ENCODE results near the gene PAQR5. TPM values are rescaled to one million over a fixed set of nuclear protein-coding genes. Genes with fewer than 3 reads are reported as not detected.

The PAQR5 gene
- total RNA-seq, 1 experiment from 2014 or later, result 3.4 TPM

- CTCF ChIA-PET, result no interaction called here
- Histone ChIP-seq H3K9me3 (no peaks in the 10 kb centered on the region), H3K36me3 (ENCODE audit: control insufficient read depth, insufficient read depth, low read length) (no peaks in the 10 kb centered on the region), H3K4me1 (peaks cover 14% of the 10 kb centered on the region), H3K4me3 (ENCODE audit: low read depth, low read length) (no peak overlapping the region), H3K27me3 (replicated peaks; ENCODE audit: control insufficient read depth, insufficient read depth, low read length) (no peaks in the 10 kb centered on the region)
- Mint-ChIP-seq H3K9me3 (ENCODE audit: unreplicated experiment) (no peaks in the 10 kb centered on the region), H3K27ac (ENCODE audit: unreplicated experiment) (no peak overlapping the region), H3K4me3 (ENCODE audit: unreplicated experiment) (no peak overlapping the region), H3K4me1 (ENCODE audit: low read depth, unreplicated experiment) (peaks cover 8% of the 10 kb centered on the region), H3K27me3 (ENCODE audit: insufficient read depth, unreplicated experiment) (no peaks in the 10 kb centered on the region), H3K36me3 (ENCODE audit: insufficient read depth, unreplicated experiment) (no peaks in the 10 kb centered on the region)
- intact Hi-C loops (cut with micrococcal nuclease; ENCODE audit: unreplicated experiment), result no loop called here
- POLR2A ChIA-PET, result no interaction called here
- TF ChIP-seq, protein P1, sequence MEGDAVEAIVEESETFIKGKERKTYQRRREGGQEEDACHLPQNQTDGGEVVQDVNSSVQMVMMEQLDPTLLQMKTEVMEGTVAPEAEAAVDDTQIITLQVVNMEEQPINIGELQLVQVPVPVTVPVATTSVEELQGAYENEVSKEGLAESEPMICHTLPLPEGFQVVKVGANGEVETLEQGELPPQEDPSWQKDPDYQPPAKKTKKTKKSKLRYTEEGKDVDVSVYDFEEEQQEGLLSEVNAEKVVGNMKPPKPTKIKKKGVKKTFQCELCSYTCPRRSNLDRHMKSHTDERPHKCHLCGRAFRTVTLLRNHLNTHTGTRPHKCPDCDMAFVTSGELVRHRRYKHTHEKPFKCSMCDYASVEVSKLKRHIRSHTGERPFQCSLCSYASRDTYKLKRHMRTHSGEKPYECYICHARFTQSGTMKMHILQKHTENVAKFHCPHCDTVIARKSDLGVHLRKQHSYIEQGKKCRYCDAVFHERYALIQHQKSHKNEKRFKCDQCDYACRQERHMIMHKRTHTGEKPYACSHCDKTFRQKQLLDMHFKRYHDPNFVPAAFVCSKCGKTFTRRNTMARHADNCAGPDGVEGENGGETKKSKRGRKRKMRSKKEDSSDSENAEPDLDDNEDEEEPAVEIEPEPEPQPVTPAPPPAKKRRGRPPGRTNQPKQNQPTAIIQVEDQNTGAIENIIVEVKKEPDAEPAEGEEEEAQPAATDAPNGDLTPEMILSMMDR (IDR thresholded peaks at IDR 0.05; ENCODE audit: insufficient read depth in 1 of 2, low read depth in 1 of 2, low read length in 1 of 2, severe bottlenecking in 1 of 2, unreplicated experiment in 1 of 2), result no peak
- no peak for DNase-seq
- no TSS peak for BruUV-seq (replicated peaks)
Measured at GRCh38 chr15:69358850-69359249, 60.1 kb downstream of the PAQR5 start.

DNA sequence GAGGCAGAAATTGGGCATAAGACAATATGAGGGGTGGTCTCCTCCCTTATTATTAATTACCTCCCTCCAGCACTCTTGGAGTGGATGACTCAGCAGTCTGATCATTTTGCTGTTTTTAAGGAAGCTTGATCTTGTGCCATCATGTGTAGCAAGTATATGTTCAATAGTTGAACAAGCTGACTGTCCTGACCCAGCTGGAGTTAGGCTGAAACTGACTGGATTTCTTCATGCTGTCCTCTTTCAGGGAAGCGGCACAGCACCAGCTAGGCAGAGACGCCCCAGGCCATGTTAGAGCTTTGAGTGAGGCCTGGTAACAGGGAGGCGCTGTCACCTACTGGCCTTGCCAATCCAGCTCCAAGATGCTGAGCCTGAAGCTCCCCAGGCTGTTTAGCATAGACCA lies 61.0 kb downstream of the PAQR5 start:
- H3K9me3 Mint-ChIP-seq (ENCODE audit: unreplicated experiment), result no peaks in the 10 kb centered on the region
- peaks cover 8% of the 10 kb centered on the region for H3K4me1 Mint-ChIP-seq (ENCODE audit: low read depth, unreplicated experiment)
- no TSS peak for BruUV-seq (replicated peaks)
- ChIA-PET CTCF (no interaction called here), POLR2A (no interaction called here)
- Histone ChIP-seq H3K4me1 (peaks cover 14% of the 10 kb centered on the region), H3K27me3 (replicated peaks; ENCODE audit: control insufficient read depth, insufficient read depth, low read length) (no peaks in the 10 kb centered on the region), H3K9me3 (no peaks in the 10 kb centered on the region), H3K36me3 (ENCODE audit: control insufficient read depth, insufficient read depth, low read length) (no peaks in the 10 kb centered on the region), H3K4me3 (ENCODE audit: low read depth, low read length) (no peak overlapping the region)
- no peaks in the 10 kb centered on the region for H3K27me3 Mint-ChIP-seq (ENCODE audit: insufficient read depth, unreplicated experiment)
- DNase-seq, result no peak
- H3K4me3 Mint-ChIP-seq (ENCODE audit: unreplicated experiment), result no peak overlapping the region
- TF ChIP-seq, protein P1 (IDR thresholded peaks at IDR 0.05; ENCODE audit: insufficient read depth in 1 of 2, low read depth in 1 of 2, low read length in 1 of 2, severe bottlenecking in 1 of 2, unreplicated experiment in 1 of 2), result no peak
- H3K27ac Mint-ChIP-seq (ENCODE audit: unreplicated experiment), result no peak overlapping the region
- intact Hi-C loops (cut with micrococcal nuclease; ENCODE audit: unreplicated experiment), result no loop called here
- no peaks in the 10 kb centered on the region for H3K36me3 Mint-ChIP-seq (ENCODE audit: insufficient read depth, unreplicated experiment)

GRCh38 chr15:69360642-69361041 lies 61.9 kb downstream of the PAQR5 start:
- POLR2A ChIA-PET, result no interaction called here
- Mint-ChIP-seq H3K27ac (ENCODE audit: unreplicated experiment) (no peak overlapping the region), H3K4me1 (ENCODE audit: low read depth, unreplicated experiment) (peaks cover 8% of the 10 kb centered on the region), H3K36me3 (ENCODE audit: insufficient read depth, unreplicated experiment) (no peaks in the 10 kb centered on the region), H3K4me3 (ENCODE audit: unreplicated experiment) (no peak overlapping the region), H3K9me3 (ENCODE audit: unreplicated experiment) (no peaks in the 10 kb centered on the region), H3K27me3 (ENCODE audit: insufficient read depth, unreplicated experiment) (no peaks in the 10 kb centered on the region)
- Histone ChIP-seq H3K4me3 (ENCODE audit: low read depth, low read length) (no peak overlapping the region), H3K9me3 (no peaks in the 10 kb centered on the region), H3K27me3 (replicated peaks; ENCODE audit: control insufficient read depth, insufficient read depth, low read length) (no peaks in the 10 kb centered on the region), H3K36me3 (ENCODE audit: control insufficient read depth, insufficient read depth, low read length) (no peaks in the 10 kb centered on the region), H3K4me1 (peaks cover 14% of the 10 kb centered on the region)
- CTCF ChIA-PET, result no interaction called here
- intact Hi-C loops (cut with micrococcal nuclease; ENCODE audit: unreplicated experiment), result no loop called here
- TF ChIP-seq, protein P1 (IDR thresholded peaks at IDR 0.05; ENCODE audit: insufficient read depth in 1 of 2, low read depth in 1 of 2, low read length in 1 of 2, severe bottlenecking in 1 of 2, unreplicated experiment in 1 of 2), result no peak
- BruUV-seq (replicated peaks), result no TSS peak
- DNase-seq, result no peak
